Measurements from ENCODE around the gene NUDT3.

DNA sequence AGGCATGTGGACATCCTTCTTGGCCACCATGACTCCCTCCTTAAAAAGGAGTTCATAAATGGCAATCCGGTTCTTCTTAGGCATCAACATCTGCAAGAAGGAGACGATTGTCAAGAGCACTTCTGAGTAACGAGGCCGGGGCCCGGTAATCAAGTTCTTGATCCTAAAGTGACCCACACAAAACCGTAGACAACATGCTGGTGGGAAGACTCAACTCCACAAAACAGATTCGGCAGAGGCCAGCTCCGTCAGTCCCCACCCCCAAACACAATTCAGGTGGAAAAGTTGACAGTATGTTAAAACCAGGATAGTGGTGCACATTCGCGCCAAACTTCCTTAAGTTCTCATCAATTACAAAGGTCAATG lies 32.6 kb upstream of the NUDT3 start:
- TF ChIP-seq, protein P1, sequence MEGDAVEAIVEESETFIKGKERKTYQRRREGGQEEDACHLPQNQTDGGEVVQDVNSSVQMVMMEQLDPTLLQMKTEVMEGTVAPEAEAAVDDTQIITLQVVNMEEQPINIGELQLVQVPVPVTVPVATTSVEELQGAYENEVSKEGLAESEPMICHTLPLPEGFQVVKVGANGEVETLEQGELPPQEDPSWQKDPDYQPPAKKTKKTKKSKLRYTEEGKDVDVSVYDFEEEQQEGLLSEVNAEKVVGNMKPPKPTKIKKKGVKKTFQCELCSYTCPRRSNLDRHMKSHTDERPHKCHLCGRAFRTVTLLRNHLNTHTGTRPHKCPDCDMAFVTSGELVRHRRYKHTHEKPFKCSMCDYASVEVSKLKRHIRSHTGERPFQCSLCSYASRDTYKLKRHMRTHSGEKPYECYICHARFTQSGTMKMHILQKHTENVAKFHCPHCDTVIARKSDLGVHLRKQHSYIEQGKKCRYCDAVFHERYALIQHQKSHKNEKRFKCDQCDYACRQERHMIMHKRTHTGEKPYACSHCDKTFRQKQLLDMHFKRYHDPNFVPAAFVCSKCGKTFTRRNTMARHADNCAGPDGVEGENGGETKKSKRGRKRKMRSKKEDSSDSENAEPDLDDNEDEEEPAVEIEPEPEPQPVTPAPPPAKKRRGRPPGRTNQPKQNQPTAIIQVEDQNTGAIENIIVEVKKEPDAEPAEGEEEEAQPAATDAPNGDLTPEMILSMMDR (IDR thresholded peaks at IDR 0.05), result no peak
- TF ChIP-seq POLR2A (IDR thresholded peaks at IDR 0.05), result no peak
